GM21576 (cell line): Measurements from ENCODE around the gene XPO6.

ENCODE experiments used
- ATAC-seq: cut with Tn5 transposase; IDR thresholded peaks from one replicate; pipeline ENCODE4 v1.9.1; 2021; ENCODE audit warnings: mild to moderate bottlenecking, moderate library complexity; ENCODE audit not compliant: unreplicated experiment

The XPO6 gene

GRCh38 chr16:28210979-28211588, 681 bp downstream of the XPO6 start:
- peak; percentile 18 for ATAC-seq

- no peak for ATAC-seq
These were observed 1.5 kb downstream of the XPO6 start for GRCh38 chr16:28210264-28210663.

GRCh38 chr16:28208824-28209223, 2.9 kb downstream of the XPO6 start:
- ATAC-seq: no peak

- ATAC-seq: no peak
These were observed 3.6 kb downstream of the XPO6 start for GRCh38 chr16:28208131-28208530.

GRCh38 chr16:28207399-28207798, 4.4 kb downstream of the XPO6 start:
- no peak for ATAC-seq

- ATAC-seq: no peak
These were observed 5.8 kb downstream of the XPO6 start for GRCh38 chr16:28205974-28206373.

GRCh38 chr16:28205117-28205899, 6.5 kb downstream of the XPO6 start:
- no peak for ATAC-seq

- ATAC-seq: no peak
These were observed 7.1 kb downstream of the XPO6 start for GRCh38 chr16:28204622-28205021.

- no peak for ATAC-seq
These were observed 7.6 kb downstream of the XPO6 start for GRCh38 chr16:28204204-28204603.

DNA sequence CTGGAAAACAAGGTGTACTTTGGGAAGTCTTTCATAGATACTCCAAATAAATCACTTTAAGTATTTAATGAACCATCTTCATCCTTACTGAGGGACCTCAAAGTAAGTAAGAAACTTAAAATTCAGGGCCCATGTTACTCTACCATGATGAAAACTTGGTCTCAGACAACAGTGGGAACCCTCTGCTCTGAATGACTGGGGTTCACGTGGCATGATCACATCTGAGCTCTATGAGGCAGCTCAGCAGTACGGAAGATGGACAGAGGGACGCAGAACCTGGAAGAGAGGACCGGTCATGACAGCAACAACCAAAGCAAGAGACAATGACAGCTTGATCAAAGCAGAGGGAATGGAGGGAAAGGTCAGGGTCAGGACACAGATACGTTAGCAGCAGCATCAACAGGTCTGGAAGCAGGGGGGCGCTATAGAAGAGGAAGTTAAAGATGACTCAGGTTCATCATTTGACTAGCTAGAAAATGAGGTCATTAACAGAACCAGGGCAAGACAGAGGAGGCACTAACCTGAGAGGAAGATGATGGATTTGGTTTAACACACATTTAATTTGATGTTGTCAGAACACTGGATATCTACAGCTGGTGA, 9.5 kb downstream of the XPO6 start:
- ATAC-seq: no peak

DNA sequence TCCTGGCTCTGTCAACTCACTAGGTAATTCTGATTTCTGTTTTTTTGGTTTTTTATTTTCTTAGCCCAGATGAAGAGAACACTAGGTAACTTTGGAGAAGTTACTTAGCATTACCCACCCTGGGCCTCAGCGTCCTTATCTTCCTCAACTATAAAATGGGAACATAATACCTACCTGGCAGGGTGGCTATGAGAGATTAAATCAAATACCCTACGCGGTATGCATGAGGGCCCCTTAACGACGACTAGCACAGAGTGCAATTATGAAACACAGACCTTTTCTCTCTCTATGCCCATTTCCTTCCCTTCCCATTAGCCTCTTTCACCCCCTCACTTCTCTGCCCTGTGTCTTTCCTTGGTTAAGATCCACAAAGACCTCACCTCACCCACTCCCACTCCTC, 11.1 kb downstream of the XPO6 start:
- ATAC-seq: no peak

- ATAC-seq: no peak
These were observed 15.3 kb downstream of the XPO6 start for GRCh38 chr16:28196387-28196987.

- no peak for ATAC-seq
These were observed 15.9 kb downstream of the XPO6 start for GRCh38 chr16:28195859-28196258.

GRCh38 chr16:28193530-28194423, 18.0 kb downstream of the XPO6 start:
- ATAC-seq: peak; percentile 17

GRCh38 chr16:28192806-28193529, 18.8 kb downstream of the XPO6 start:
- ATAC-seq: peak; percentile 62

- no peak for ATAC-seq
These were observed 20.3 kb downstream of the XPO6 start for GRCh38 chr16:28191364-28191960.

DNA sequence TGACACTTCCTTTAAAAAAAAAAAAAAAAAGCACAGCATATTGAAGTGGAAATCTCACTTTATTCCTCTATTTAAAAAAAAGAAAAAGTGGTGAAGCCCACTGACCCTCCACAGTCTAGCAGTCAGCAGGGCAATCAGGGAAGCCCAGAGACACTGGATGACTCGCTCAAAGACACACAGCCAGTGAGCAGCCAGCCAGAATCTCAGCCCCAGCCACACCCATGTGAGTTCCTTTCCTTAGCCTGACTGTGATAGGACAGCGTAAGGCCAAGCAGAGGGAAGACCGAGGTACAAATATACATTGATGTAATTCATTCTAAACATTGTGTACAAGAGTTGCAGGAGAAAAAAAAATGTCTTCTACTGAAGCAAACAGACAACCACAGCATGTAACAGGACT, 22.5 kb downstream of the XPO6 start:
- no peak for ATAC-seq

- peak; percentile 67 for ATAC-seq
These were observed 23.5 kb downstream of the XPO6 start for GRCh38 chr16:28188085-28188916.

DNA sequence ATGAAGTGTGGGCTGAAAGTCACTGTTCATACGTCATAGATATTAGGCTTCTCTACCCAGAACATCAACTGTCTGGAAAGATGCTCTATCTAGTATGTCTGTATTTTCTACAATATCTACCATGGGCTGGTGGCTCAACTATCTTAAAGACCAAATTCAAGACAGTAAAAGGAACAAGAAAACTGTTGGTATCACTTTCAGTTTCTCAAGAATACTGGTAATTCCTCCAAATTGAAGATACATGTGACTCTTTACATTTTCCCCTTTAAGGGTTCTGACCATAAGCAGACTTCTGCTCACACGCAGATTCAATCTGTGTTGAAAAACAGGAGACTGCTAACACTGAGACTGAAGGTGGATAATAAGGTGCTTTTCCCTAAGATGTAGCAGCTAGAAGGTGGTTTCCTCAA, 24.2 kb downstream of the XPO6 start:
- peak; percentile 36 for ATAC-seq
